Omental fat pad (tissue), 4 donors: ENCODE results near the gene HAGHL. TPM values are rescaled to one million over a fixed set of nuclear protein-coding genes. Genes with fewer than 3 reads are reported as not detected.

Experiments
- ATAC-seq: fragments of 150-250 bp; one replicate; pipeline ENCODE4 v1.9.1; 2016; ENCODE audit warnings: mild to moderate bottlenecking, moderate library complexity; ENCODE audit not compliant: low FRiP score
- DNase-seq: peaks from one replicate; pipeline ENCODE4 v3.0.0-alpha.2; 2019; ENCODE audit warnings: low spot score
- total RNA-seq, 4 donors: library from RNA; depleted of rRNA; stranded (reverse); fragments of >200 nt; gene quantifications; one replicate each; pipeline ENCODE4 v1.1.0, GENCODE V29; 2016
- TF ChIP-seq, protein P1 (sequence below), 3 donors: fragments of 450-650 bp; IDR thresholded peaks; one replicate each; pipeline ENCODE4 v1.5.1; 2016 to 2017; ENCODE audit warnings: antibody characterized with exemption in 3 of 3, mild to moderate bottlenecking in 3 of 3, moderate library complexity in 2 of 3

Gene HAGHL
- total RNA-seq, 4 donors from 2014 or later = 0.79 to 7.3 (median 4.6) TPM

DNA sequence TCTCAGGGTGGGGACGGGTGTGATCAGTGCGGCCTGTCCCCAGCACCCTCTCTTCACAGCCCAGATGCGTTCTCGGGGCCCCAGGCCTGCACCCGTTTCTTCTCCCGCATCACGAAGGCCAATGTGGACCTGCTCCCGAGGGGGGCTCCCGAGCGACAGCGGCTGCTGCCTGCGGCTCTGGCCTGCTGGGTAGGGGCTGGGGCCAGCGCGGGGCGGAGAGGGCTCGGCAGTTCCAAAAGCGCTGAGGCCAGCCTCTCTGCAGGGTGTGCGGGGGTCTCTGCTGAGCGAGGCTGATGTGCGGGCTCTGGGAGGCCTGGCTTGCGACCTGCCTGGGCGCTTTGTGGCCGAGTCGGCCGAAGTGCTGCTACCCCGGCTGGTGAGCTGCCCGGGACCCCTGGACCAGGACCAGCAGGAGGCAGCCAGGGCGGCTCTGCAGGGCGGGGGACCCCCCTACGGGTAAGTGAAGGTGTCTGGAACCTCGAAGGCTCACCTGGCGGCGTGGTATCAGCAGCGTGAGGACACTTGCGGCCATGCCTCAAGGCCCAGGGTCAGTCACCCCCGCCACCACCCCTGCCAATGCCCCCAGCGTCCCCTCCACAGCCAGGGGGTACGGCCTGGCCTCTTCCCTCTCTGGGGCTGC, 38.1 kb downstream of the HAGHL start:
- TF ChIP-seq, protein P1, sequence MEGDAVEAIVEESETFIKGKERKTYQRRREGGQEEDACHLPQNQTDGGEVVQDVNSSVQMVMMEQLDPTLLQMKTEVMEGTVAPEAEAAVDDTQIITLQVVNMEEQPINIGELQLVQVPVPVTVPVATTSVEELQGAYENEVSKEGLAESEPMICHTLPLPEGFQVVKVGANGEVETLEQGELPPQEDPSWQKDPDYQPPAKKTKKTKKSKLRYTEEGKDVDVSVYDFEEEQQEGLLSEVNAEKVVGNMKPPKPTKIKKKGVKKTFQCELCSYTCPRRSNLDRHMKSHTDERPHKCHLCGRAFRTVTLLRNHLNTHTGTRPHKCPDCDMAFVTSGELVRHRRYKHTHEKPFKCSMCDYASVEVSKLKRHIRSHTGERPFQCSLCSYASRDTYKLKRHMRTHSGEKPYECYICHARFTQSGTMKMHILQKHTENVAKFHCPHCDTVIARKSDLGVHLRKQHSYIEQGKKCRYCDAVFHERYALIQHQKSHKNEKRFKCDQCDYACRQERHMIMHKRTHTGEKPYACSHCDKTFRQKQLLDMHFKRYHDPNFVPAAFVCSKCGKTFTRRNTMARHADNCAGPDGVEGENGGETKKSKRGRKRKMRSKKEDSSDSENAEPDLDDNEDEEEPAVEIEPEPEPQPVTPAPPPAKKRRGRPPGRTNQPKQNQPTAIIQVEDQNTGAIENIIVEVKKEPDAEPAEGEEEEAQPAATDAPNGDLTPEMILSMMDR (IDR thresholded peaks at IDR 0.05) = no peak

DNA sequence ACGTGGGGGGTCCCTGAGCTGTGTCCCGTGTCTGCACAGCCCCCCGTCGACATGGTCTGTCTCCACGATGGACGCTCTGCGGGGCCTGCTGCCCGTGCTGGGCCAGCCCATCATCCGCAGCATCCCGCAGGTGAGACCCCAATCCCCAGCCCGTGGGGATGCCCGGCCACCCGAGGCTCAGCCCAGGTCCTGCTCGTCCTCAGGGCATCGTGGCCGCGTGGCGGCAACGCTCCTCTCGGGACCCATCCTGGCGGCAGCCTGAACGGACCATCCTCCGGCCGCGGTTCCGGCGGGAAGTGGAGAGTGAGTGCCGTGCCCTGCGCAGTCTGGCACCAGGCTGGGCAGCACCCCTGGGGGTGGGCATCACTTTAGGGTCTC, 38.6 kb downstream of the HAGHL start:
- TF ChIP-seq, protein P1 (IDR thresholded peaks at IDR 0.05) = no peak
- DNase-seq (no peak), ATAC-seq (no peak)

More for the DNA sequence above, 38.1 kb downstream of the HAGHL start:
- no peak for ATAC-seq
- no peak for DNase-seq

DNA sequence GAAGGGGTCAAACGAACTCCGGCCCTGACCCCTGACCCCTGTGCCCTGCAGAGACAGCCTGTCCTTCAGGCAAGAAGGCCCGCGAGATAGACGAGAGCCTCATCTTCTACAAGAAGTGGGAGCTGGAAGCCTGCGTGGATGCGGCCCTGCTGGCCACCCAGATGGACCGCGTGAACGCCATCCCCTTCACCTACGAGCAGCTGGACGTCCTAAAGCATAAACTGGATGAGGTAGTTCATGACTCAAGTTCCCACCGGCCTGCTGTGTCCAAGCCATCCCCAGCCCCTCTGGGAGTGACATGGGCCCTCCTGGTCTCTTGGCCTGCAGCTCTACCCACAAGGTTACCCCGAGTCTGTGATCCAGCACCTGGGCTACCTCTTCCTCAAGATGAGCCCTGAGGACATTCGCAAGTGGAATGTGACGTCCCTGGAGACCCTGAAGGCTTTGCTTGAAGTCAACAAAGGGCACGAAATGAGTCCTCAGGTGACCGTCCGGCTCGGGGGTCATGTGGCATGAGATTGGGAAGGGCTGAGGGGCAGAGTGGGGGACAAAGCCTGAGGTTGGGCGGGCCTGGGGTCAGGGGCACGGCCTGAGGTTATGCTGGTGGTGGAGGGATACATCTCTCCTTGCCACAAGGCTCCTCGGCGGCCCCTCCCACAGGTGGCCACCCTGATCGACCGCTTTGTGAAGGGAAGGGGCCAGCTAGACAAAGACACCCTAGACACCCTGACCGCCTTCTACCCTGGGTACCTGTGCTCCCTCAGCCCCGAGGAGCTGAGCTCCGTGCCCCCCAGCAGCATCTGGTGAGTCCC, 39.3 kb downstream of the HAGHL start:
- TF ChIP-seq, protein P1 (IDR thresholded peaks at IDR 0.05) = no peak
- no peak for DNase-seq
- no peak for ATAC-seq

DNA sequence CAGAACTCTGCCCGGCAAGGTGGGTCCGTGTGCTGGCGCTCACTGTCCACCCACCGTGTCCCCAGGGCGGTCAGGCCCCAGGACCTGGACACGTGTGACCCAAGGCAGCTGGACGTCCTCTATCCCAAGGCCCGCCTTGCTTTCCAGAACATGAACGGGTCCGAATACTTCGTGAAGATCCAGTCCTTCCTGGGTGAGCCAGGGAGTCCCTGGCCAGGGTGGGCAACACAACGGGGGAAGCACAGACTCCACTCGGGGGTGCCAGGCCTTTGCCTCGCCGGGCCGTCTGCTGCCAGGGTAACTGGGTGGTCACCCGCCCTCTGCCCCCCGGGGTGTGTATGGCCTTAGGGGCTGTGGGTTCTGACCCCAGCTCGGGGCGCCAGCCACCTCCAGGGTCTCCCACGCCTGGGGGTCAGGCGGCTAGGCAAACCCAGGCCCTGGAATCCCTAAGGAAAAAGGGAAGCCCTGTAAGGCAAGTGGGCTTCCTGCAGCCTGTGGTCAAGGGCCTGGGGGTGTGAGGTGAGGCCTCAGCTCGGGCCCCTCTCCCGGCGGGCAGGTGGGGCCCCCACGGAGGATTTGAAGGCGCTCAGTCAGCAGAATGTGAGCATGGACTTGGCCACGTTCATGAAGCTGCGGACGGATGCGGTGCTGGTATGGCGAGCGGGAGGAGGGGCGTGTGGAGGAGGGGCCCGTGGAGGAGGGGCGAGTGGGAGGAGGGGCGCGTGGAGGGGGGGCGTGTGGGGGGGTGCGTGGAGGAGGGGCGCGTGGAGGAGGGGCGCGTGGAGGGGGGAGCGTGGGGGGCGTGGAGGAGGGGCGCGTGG, 40.1 kb downstream of the HAGHL start:
- TF ChIP-seq, protein P1 (IDR thresholded peaks at IDR 0.05) = no peak
- DNase-seq = no peak
- no peak for ATAC-seq

DNA sequence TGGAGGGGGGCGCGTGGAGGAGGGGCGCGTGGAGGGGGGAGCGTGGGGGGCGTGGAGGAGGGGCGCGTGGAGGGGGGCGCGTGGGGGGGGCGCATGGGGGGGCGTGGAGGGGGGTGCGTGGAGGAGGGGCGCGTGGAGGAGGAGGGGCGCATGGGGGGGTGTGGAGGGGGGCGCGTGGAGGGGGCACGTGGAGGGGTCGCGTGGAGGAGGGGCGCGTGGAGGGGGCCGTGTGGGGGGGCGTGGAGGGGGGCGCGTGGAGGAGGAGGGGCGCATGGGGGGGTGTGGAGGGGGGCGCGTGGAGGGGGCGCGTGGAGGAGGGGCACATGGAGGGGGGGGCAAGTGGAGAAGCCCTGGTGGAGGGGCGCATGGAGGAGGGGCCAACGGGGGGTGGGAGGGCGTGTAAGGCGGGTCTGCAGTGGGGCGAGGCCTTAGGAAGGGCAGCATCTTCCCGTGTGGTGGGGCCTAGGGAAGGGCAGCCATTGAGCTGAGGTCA, 40.9 kb downstream of the HAGHL start:
- DNase-seq (no peak), ATAC-seq (no peak)
- TF ChIP-seq, protein P1 (IDR thresholded peaks at IDR 0.05) = no peak

DNA sequence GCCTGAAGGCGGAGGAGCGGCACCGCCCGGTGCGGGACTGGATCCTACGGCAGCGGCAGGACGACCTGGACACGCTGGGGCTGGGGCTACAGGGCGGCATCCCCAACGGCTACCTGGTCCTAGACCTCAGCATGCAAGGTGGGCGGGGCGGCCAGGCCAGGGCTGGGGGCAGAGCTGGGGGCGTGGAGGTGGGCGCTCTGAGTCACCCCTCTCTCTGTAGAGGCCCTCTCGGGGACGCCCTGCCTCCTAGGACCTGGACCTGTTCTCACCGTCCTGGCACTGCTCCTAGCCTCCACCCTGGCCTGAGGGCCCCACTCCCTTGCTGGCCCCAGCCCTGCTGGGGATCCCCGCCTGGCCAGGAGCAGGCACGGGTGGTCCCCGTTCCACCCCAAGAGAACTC, 41.5 kb downstream of the HAGHL start:
- TF ChIP-seq, protein P1 (IDR thresholded peaks at IDR 0.05) = no peak
- DNase-seq = no peak
- no peak for ATAC-seq
